ENCODE measurements around the gene APCDD1.

DNA sequence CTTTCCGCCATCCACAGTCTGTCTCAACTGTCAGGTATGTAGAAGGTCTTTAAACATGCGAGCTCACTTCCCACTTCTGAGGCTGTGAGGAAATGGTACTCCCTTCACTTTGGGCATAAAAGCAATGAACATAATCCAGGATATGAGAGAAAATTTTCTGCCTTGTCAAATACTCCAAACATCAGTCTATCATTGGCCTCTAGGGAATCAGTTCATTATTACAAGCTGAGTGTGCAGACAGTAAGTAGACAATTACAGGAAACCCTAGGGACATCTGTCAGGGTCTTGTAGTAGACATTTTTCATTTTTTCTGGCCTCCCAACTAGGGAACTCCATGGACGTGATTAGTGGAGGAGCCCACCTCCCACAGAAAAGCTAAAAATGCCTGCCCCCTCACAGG is 13.6 kb upstream of the APCDD1 start:
- TF ChIP-seq GABPA (IDR thresholded peaks at IDR 0.05 in 1 of 2, conservative IDR thresholded peaks at IDR 0.05 in 1 of 2) (no peak), TAF1 (conservative IDR thresholded peaks at IDR 0.05) (no peak), EGR1 (IDR thresholded peaks at IDR 0.05; ENCODE audit: low read depth in 2 of 2) (no peak), YY1 (IDR thresholded peaks at IDR 0.05) (no peak), RAD21 (IDR thresholded peaks at IDR 0.05) (no peak), SP1 (IDR thresholded peaks at IDR 0.05) (no peak), FOXA1 (IDR thresholded peaks at IDR 0.05) (no peak)
- TF ChIP-seq, protein P1, sequence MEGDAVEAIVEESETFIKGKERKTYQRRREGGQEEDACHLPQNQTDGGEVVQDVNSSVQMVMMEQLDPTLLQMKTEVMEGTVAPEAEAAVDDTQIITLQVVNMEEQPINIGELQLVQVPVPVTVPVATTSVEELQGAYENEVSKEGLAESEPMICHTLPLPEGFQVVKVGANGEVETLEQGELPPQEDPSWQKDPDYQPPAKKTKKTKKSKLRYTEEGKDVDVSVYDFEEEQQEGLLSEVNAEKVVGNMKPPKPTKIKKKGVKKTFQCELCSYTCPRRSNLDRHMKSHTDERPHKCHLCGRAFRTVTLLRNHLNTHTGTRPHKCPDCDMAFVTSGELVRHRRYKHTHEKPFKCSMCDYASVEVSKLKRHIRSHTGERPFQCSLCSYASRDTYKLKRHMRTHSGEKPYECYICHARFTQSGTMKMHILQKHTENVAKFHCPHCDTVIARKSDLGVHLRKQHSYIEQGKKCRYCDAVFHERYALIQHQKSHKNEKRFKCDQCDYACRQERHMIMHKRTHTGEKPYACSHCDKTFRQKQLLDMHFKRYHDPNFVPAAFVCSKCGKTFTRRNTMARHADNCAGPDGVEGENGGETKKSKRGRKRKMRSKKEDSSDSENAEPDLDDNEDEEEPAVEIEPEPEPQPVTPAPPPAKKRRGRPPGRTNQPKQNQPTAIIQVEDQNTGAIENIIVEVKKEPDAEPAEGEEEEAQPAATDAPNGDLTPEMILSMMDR (IDR thresholded peaks at IDR 0.05; ENCODE audit: low read depth, low read length, missing input control): no peak
- TF ChIP-seq, protein P2, sequence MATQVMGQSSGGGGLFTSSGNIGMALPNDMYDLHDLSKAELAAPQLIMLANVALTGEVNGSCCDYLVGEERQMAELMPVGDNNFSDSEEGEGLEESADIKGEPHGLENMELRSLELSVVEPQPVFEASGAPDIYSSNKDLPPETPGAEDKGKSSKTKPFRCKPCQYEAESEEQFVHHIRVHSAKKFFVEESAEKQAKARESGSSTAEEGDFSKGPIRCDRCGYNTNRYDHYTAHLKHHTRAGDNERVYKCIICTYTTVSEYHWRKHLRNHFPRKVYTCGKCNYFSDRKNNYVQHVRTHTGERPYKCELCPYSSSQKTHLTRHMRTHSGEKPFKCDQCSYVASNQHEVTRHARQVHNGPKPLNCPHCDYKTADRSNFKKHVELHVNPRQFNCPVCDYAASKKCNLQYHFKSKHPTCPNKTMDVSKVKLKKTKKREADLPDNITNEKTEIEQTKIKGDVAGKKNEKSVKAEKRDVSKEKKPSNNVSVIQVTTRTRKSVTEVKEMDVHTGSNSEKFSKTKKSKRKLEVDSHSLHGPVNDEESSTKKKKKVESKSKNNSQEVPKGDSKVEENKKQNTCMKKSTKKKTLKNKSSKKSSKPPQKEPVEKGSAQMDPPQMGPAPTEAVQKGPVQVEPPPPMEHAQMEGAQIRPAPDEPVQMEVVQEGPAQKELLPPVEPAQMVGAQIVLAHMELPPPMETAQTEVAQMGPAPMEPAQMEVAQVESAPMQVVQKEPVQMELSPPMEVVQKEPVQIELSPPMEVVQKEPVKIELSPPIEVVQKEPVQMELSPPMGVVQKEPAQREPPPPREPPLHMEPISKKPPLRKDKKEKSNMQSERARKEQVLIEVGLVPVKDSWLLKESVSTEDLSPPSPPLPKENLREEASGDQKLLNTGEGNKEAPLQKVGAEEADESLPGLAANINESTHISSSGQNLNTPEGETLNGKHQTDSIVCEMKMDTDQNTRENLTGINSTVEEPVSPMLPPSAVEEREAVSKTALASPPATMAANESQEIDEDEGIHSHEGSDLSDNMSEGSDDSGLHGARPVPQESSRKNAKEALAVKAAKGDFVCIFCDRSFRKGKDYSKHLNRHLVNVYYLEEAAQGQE (IDR thresholded peaks at IDR 0.05): no peak
- TF ChIP-seq, protein P3, sequence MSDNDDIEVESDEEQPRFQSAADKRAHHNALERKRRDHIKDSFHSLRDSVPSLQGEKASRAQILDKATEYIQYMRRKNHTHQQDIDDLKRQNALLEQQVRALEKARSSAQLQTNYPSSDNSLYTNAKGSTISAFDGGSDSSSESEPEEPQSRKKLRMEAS (IDR thresholded peaks at IDR 0.05): no peak
- TF ChIP-seq, protein P4, sequence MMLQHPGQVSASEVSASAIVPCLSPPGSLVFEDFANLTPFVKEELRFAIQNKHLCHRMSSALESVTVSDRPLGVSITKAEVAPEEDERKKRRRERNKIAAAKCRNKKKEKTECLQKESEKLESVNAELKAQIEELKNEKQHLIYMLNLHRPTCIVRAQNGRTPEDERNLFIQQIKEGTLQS (IDR thresholded peaks at IDR 0.05): no peak

All from liver (tissue), 3 donors.